ENCODE results near the gene ZDHHC18.
"Not testable (repeated sequence)": the region's sequence is repeated elsewhere in the genome, so short reads cannot be mapped to it uniquely, and the experiment has no call there.

Gene ZDHHC18

GRCh38 chr1:26879793-26880192 is 53.3 kb downstream of the ZDHHC18 start:
- H3K4me1 Mint-ChIP-seq: no peaks in the 10 kb centered on the region
- no peaks in the 10 kb centered on the region for H3K27me3 Mint-ChIP-seq (ENCODE audit: low read depth, poor library complexity)
- no peak for DNase-seq
- H3K36me3 Mint-ChIP-seq (ENCODE audit: low read depth): peaks cover 40% of the 10 kb centered on the region
- no peak overlapping the region for H3K27ac Mint-ChIP-seq
- H3K4me3 Mint-ChIP-seq: no peak overlapping the region
- TF ChIP-seq CTCF (IDR thresholded peaks at IDR 0.05): no peak
- H3K9me3 Mint-ChIP-seq: no peaks in the 10 kb centered on the region

- H3K4me3 Mint-ChIP-seq; H3K9me3 Mint-ChIP-seq; H3K4me1 Mint-ChIP-seq; H3K27me3 Mint-ChIP-seq (ENCODE audit: low read depth, poor library complexity); DNase-seq; H3K27ac Mint-ChIP-seq: not testable (repeated sequence)
- H3K36me3 Mint-ChIP-seq (ENCODE audit: low read depth): peaks cover 52% of the 10 kb centered on the region
These were observed 55.1 kb downstream of the ZDHHC18 start for GRCh38 chr1:26881611-26882010.

- no peak overlapping the region for H3K27ac Mint-ChIP-seq
- DNase-seq: no peak
- H3K9me3 Mint-ChIP-seq: no peaks in the 10 kb centered on the region
- H3K36me3 Mint-ChIP-seq (ENCODE audit: low read depth): peaks cover 58% of the 10 kb centered on the region
- H3K4me1 Mint-ChIP-seq: no peaks in the 10 kb centered on the region
- no peak overlapping the region for H3K4me3 Mint-ChIP-seq
- H3K27me3 Mint-ChIP-seq (ENCODE audit: low read depth, poor library complexity): no peaks in the 10 kb centered on the region
- TF ChIP-seq CTCF (IDR thresholded peaks at IDR 0.05): no peak
These were observed 56.4 kb downstream of the ZDHHC18 start for GRCh38 chr1:26882696-26883463.

GRCh38 chr1:26887125-26887524 is 60.6 kb downstream of the ZDHHC18 start:
- Mint-ChIP-seq H3K27me3 (ENCODE audit: low read depth, poor library complexity) (no peaks in the 10 kb centered on the region), H3K9me3 (no peaks in the 10 kb centered on the region), H3K4me3 (peak overlapping the region; percentile 29), H3K36me3 (ENCODE audit: low read depth) (peaks cover 59% of the 10 kb centered on the region), H3K4me1 (peaks cover 19% of the 10 kb centered on the region), H3K27ac (no peak overlapping the region)
- DNase-seq: no peak
- no peak for TF ChIP-seq CTCF (IDR thresholded peaks at IDR 0.05)

- peak overlapping the region; percentile 94 for H3K27ac Mint-ChIP-seq
- no peaks in the 10 kb centered on the region for H3K9me3 Mint-ChIP-seq
- H3K36me3 Mint-ChIP-seq (ENCODE audit: low read depth): peaks cover 57% of the 10 kb centered on the region
- H3K4me3 Mint-ChIP-seq: peak overlapping the region; percentile 97
- H3K27me3 Mint-ChIP-seq (ENCODE audit: low read depth, poor library complexity): no peaks in the 10 kb centered on the region
- DNase-seq: no peak
- no peak for TF ChIP-seq CTCF (IDR thresholded peaks at IDR 0.05)
- peaks cover 19% of the 10 kb centered on the region for H3K4me1 Mint-ChIP-seq
These were observed 61.7 kb downstream of the ZDHHC18 start for GRCh38 chr1:26888231-26888630.

GRCh38 chr1:26889551-26890466 is 63.3 kb downstream of the ZDHHC18 start, which contains the start of gene GPN2:
Gene GPN2 (minus strand): TSS chr1:26890283. CDS start chr1:26890096, 187 bp downstream.
- Mint-ChIP-seq H3K9me3 (no peaks in the 10 kb centered on the region), H3K36me3 (ENCODE audit: low read depth) (peaks cover 57% of the 10 kb centered on the region), H3K4me1 (peaks cover 19% of the 10 kb centered on the region), H3K27me3 (ENCODE audit: low read depth, poor library complexity) (no peaks in the 10 kb centered on the region), H3K4me3 (peak within 1 kb of the TSS; percentile 97), H3K27ac (peak within 1 kb of the TSS; percentile 96)
- no peak for TF ChIP-seq CTCF (IDR thresholded peaks at IDR 0.05)
- peak; percentile 76 for DNase-seq
